Esophagus squamous epithelium (tissue), 5 donors: ENCODE measurements around the gene ETV1. TPM values are rescaled to one million over a fixed set of nuclear protein-coding genes. Genes with fewer than 3 reads are reported as not detected.

Experiments used
- DNase-seq: peaks from one replicate; lab custom pipeline; 2025; lab: John Stamatoyannopoulos, UW
- H3K27ac ChIP-seq, 4 donors: fragments of 200-600 bp; sonication (generic); one replicate each; pipeline ENCODE4 v1.5.1; 2016 to 2019; ENCODE audit warnings: mild to moderate bottlenecking in 1 of 4
- H3K27me3 ChIP-seq, 4 donors: fragments of 200-600 bp; sonication (generic); 1 replicate in 3 of 4; 2 replicates in 1 of 4; pipeline versions ENCODE4 v1.5.1 to v1.6.0; 2017 to 2021; ENCODE audit warnings: antibody characterized with exemption in 1 of 4
- H3K36me3 ChIP-seq, 3 donors: fragments of 200-600 bp; sonication (generic); one replicate each; pipeline ENCODE4 v1.5.1; 2016 to 2019
- H3K4me1 ChIP-seq, 3 donors: fragments of 200-600 bp; sonication (generic); one replicate each; pipeline ENCODE4 v1.5.1; 2017 to 2019
- H3K4me3 ChIP-seq, 4 donors: fragments of 200-600 bp; sonication (generic); 1 replicate in 3 of 4; 2 replicates in 1 of 4; pipeline ENCODE4 v1.5.1; 2016 to 2019; ENCODE audit warnings: mild to moderate bottlenecking in 2 of 4, moderate library complexity in 1 of 4
- H3K9me3 ChIP-seq, 3 donors: fragments of 200-600 bp; sonication (generic); one replicate each; pipeline ENCODE4 v1.5.1; 2016 to 2019
- POLR2A ChIP-seq, 4 donors: fragments of 450-650 bp; IDR thresholded peaks; one replicate each; pipeline ENCODE4 v1.6.1; 2017; ENCODE audit warnings: antibody characterized with exemption in 4 of 4, mild to moderate bottlenecking in 4 of 4, moderate library complexity in 3 of 4
- WGBS, 2 donors: methylation state at CpG; one replicate each; pipeline ENCODE4 v1.1.5; 2018; 5-methylcytosine and 5-hydroxymethylcytosine counted together
- intact Hi-C: fragments of 100-400 bp; cut with DNase I; formaldehyde crosslinking; loops from one replicate; pipeline ENCODE4 v1.15.0; 2022
- total RNA-seq, 4 donors: library from RNA; depleted of rRNA; stranded (reverse); fragments of >200 nt; gene quantifications; one replicate each; pipeline ENCODE4 v1.1.0, GENCODE V29; 2016
- TF ChIP-seq, protein P1 (sequence below), 6 experiments: fragments of 450-650 bp in 4 of 6; fragments of 200-600 bp in 2 of 6; sonication (generic) in 2 of 6; IDR thresholded peaks; one replicate each; pipeline ENCODE4 v1.5.1; 2016 to 2019; ENCODE audit warnings: antibody characterized with exemption in 6 of 6, mild to moderate bottlenecking in 4 of 6, moderate library complexity in 4 of 6
- donor health status: DM: yes; HTN: yes; CAD: no.

Gene ETV1
- total RNA-seq, 4 donors from 2014 or later, result 0.27 to 10.0 (median 1.6) TPM

GRCh38 chr7:13907831-13908230 is 81.6 kb downstream of the ETV1 start:
- Histone ChIP-seq H3K27me3 (no peaks in the 10 kb centered on the region), H3K4me1 (peaks cover 0 to 8% (median 0%) of the 10 kb centered on the region in 3 donors), H3K9me3 (no peaks in the 10 kb centered on the region), H3K36me3 (no peaks in the 10 kb centered on the region), H3K4me3 (no peak overlapping the region), H3K27ac (no peak overlapping the region)
- DNase-seq, result no peak
- TF ChIP-seq, protein P1, sequence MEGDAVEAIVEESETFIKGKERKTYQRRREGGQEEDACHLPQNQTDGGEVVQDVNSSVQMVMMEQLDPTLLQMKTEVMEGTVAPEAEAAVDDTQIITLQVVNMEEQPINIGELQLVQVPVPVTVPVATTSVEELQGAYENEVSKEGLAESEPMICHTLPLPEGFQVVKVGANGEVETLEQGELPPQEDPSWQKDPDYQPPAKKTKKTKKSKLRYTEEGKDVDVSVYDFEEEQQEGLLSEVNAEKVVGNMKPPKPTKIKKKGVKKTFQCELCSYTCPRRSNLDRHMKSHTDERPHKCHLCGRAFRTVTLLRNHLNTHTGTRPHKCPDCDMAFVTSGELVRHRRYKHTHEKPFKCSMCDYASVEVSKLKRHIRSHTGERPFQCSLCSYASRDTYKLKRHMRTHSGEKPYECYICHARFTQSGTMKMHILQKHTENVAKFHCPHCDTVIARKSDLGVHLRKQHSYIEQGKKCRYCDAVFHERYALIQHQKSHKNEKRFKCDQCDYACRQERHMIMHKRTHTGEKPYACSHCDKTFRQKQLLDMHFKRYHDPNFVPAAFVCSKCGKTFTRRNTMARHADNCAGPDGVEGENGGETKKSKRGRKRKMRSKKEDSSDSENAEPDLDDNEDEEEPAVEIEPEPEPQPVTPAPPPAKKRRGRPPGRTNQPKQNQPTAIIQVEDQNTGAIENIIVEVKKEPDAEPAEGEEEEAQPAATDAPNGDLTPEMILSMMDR (IDR thresholded peaks at IDR 0.05), result no peak
- TF ChIP-seq POLR2A (IDR thresholded peaks at IDR 0.05), result no peak
- intact Hi-C loops, result no loop called here
- WGBS, 2 donors, result 66 to 97% methylated on average over 1 of the region's 1 CpG

DNA sequence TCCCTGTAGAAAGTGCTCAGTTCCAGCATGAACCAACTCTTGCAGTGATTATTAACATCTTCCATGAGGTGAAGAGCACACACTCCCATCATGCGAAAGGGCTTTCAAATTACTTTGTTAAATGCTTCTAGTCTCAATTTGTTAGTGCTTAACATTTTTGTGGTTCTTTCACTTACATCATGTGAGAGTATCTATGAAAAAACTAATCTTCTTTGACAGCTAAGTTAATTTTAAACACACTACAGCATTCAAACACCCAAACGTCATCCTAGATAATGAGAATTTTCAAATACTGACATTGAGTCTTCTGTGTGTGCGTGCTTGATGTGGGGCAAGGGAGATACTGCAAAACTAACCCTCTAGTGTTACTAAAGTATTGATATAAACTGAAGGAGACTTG is 84.8 kb downstream of the ETV1 start:
- Histone ChIP-seq H3K36me3 (no peaks in the 10 kb centered on the region), H3K9me3 (no peaks in the 10 kb centered on the region), H3K4me1 (peaks cover 0 to 8% (median 0%) of the 10 kb centered on the region in 3 donors), H3K4me3 (no peak overlapping the region), H3K27ac (no peak overlapping the region), H3K27me3 (no peaks in the 10 kb centered on the region)
- intact Hi-C loops, result no loop called here
- no peak for DNase-seq
- TF ChIP-seq, protein P1 (IDR thresholded peaks at IDR 0.05), result no peak
- no peak for TF ChIP-seq POLR2A (IDR thresholded peaks at IDR 0.05)
- 74 to 82% methylated on average over 3 of the region's 3 CpGs for WGBS, 2 donors

DNA sequence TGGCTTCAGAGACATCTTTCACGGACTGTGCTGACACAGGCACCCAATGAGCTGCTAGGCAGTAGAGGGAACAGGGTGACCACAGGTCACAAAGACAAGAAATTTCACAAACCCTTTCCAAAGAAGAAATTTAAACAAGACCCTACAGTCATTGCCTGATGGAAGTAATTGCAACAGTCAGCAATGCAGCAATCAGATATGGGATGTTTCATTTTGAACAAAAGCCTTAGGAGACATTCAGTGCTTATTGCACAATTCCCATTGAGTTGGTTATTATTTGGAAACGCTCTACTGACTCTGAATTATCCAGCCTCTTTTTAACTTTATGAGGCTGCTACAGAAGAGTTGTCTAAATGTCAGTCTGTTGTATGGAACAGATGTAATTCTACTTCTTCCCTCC is 85.5 kb downstream of the ETV1 start:
- Histone ChIP-seq H3K4me1 (peaks cover 0 to 8% (median 0%) of the 10 kb centered on the region in 3 donors), H3K27ac (no peak overlapping the region), H3K9me3 (no peaks in the 10 kb centered on the region), H3K27me3 (no peaks in the 10 kb centered on the region), H3K36me3 (no peaks in the 10 kb centered on the region), H3K4me3 (no peak overlapping the region)
- intact Hi-C loops, result no loop called here
- WGBS, 2 donors, result 57 to 63% methylated on average over 2 of the region's 2 CpGs
- DNase-seq, result no peak
- TF ChIP-seq POLR2A (IDR thresholded peaks at IDR 0.05), result no peak
- TF ChIP-seq, protein P1 (IDR thresholded peaks at IDR 0.05), result no peak

GRCh38 chr7:13901577-13901976 is 87.9 kb downstream of the ETV1 start:
- 77 to 90% methylated on average over 3 of the region's 3 CpGs for WGBS, 2 donors
- H3K4me1 ChIP-seq, result peaks cover 0 to 8% (median 0%) of the 10 kb centered on the region in 3 donors
- TF ChIP-seq POLR2A (IDR thresholded peaks at IDR 0.05), result no peak
- TF ChIP-seq, protein P1 (IDR thresholded peaks at IDR 0.05), result no peak
- H3K4me3 ChIP-seq, result no peak overlapping the region
- DNase-seq, result no peak
- intact Hi-C loops, result no loop called here
- no peaks in the 10 kb centered on the region for H3K9me3 ChIP-seq
- no peak overlapping the region for H3K27ac ChIP-seq
- no peaks in the 10 kb centered on the region for H3K36me3 ChIP-seq
- no peaks in the 10 kb centered on the region for H3K27me3 ChIP-seq

DNA sequence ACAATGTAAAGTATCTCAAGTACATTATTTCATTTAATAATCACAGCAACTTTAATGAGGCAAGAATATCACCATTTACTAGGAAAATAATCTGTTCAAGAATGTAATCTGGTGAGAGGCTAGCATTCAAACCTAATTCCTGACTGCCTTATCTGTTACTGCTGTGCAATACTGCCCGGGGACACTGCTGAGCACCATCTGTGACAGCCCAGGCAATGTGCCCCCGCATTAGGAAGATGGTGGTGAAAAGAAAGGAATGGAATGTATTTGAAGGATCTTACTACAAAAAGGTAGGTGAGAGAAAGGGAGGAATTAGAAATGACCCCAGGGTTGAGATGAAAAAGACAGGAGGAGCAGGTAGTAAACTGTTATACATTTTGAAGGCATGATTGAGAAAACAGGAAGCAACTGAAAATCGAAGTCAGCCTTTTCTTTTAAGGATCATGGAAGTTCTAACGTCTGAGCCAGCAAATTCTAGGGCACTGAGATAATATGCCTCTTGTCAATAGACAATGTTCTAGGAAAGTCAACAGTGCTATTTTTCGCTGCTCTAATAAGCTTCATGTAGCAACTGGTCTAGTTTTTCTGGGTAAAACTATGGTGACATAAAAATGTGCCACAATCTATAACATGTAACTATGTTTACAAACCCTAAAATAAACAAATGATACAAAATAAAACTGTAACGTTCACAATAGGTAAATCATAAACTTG is 90.4 kb downstream of the ETV1 start:
- Histone ChIP-seq H3K27ac (no peak overlapping the region), H3K4me3 (no peak overlapping the region), H3K4me1 (peaks cover 0 to 4% (median 0%) of the 10 kb centered on the region in 3 donors), H3K27me3 (no peaks in the 10 kb centered on the region), H3K9me3 (no peaks in the 10 kb centered on the region), H3K36me3 (no peaks in the 10 kb centered on the region)
- intact Hi-C loops, result no loop called here
- TF ChIP-seq POLR2A (IDR thresholded peaks at IDR 0.05), result no peak
- TF ChIP-seq, protein P1 (IDR thresholded peaks at IDR 0.05), result no peak
- 51 to 68% methylated on average over 6 of the region's 6 CpGs for WGBS, 2 donors
- no peak for DNase-seq
